SU-DHL-6 (cell line): ENCODE measurements around the gene KCNQ1OT1.

Experiments used
- H2AFZ ChIP-seq: fragments of 200-600 bp; sonication (generic); 2 replicates; pipeline ENCODE4 v1.6.1; 2014; ENCODE audit warnings: low read depth, mild to moderate bottlenecking, moderate library complexity, mixed read lengths, antibody characterized with exemption, low read length; ENCODE audit not compliant: severe bottlenecking
- H3F3A ChIP-seq: fragments of 200-600 bp; shearing (Covaris generic); 2 replicates; pipeline ENCODE4 v1.6.0; 2016; ENCODE audit warnings: antibody characterized with exemption, mild to moderate bottlenecking; ENCODE audit not compliant: insufficient read depth
- H3K27ac ChIP-seq: fragments of 200-600 bp; sonication (generic); 2 replicates; pipeline ENCODE4 v1.5.1; 2016; ENCODE audit warnings: low read depth, mild to moderate bottlenecking, low read length, moderate library complexity, mixed read lengths
- H3K27me3 ChIP-seq: fragments of 200-600 bp; sonication (generic), shearing (Covaris generic); 2 replicates; pipeline ENCODE4 v1.6.0; 2014; ENCODE audit warnings: mild to moderate bottlenecking, low read length
- H3K36me3 ChIP-seq: fragments of 200-600 bp; sonication (generic); 2 replicates; pipeline ENCODE4 v1.6.1; 2014; ENCODE audit warnings: mild to moderate bottlenecking, low read length, mixed read lengths
- H3K4me2 ChIP-seq: fragments of 300-600, 200-600 bp; shearing (Covaris generic), sonication (generic); 2 replicates; pipeline ENCODE4 v1.6.0; 2014; ENCODE audit warnings: low read length, low read depth, mild to moderate bottlenecking; ENCODE audit not compliant: poor library complexity, severe bottlenecking
- H3K4me3 ChIP-seq: fragments of 200-600 bp; sonication (generic); 2 replicates; pipeline ENCODE4 v1.5.1; 2014; ENCODE audit warnings: antibody characterized with exemption, low read length, mild to moderate bottlenecking, mixed read lengths; ENCODE audit not compliant: insufficient read depth, poor library complexity, severe bottlenecking
- H3K79me2 ChIP-seq: fragments of 200-600 bp; sonication (generic); 2 replicates; pipeline ENCODE4 v1.6.1; 2014; ENCODE audit warnings: mild to moderate bottlenecking, low read length, moderate library complexity; ENCODE audit not compliant: insufficient read depth
- H3K9ac ChIP-seq: fragments of 200-600 bp; sonication (generic); 2 replicates; pipeline ENCODE4 v1.7.0; 2014; ENCODE audit warnings: mild to moderate bottlenecking, low read length
- H3K9me2 ChIP-seq: fragments of 200-600 bp; sonication (generic); replicated peaks from 2 replicates; pipeline ENCODE4 v1.6.1; 2014; ENCODE audit warnings: low read length; ENCODE audit not compliant: insufficient read depth
- H3K9me3 ChIP-seq: fragments of 200-600 bp; sonication (generic); 2 replicates; pipeline ENCODE4 v1.6.1; 2014; ENCODE audit warnings: low read length, mixed read lengths; ENCODE audit not compliant: insufficient read depth
- H4K20me1 ChIP-seq: fragments of 200-600 bp; sonication (generic); 2 replicates; pipeline ENCODE4 v1.6.1; 2014; ENCODE audit warnings: low read depth, mild to moderate bottlenecking, antibody characterized with exemption, low read length, moderate library complexity, mixed read lengths
- EZH2phosphoT487 ChIP-seq: fragments of 200-600 bp; sonication (generic), shearing (Covaris generic); conservative IDR thresholded peaks from 2 replicates; pipeline ENCODE4 v1.6.1; 2018; ENCODE audit warnings: mild to moderate bottlenecking, antibody characterized with exemption, low read length, moderate library complexity, mixed read lengths
- TF ChIP-seq, protein P1 (sequence below): fragments of 200-600 bp; sonication (generic); IDR thresholded peaks from one replicate; pipeline ENCODE4 v1.5.1; 2017; ENCODE audit warnings: antibody characterized with exemption, mild to moderate bottlenecking, low read length, moderate library complexity; ENCODE audit not compliant: insufficient read depth, poor library complexity, severe bottlenecking

Gene KCNQ1OT1

DNA sequence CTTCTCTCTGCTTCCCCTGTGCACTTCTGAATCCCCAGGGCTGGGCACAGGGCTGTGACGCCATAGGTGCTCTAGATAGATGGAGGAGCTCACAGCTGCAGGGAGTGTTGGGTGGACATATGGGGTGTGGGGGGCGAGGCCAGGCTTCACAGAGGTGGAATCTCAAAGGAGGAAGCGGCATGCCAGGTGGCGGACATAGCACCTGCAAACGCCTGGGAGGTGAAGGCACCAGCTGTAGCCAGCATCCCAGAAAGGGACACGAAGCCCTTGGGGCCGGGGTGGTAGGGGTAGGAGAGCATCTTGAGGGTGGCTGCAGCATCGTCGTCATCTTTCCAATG is 14.6 kb upstream of the KCNQ1OT1 start:
- Histone ChIP-seq H3K9me3 (no peaks in the 10 kb centered on the region), H3F3A (no peaks in the 10 kb centered on the region), H4K20me1 (no peaks in the 10 kb centered on the region), H3K27me3 (no peaks in the 10 kb centered on the region), H3K9ac (no peak overlapping the region), H3K36me3 (no peaks in the 10 kb centered on the region), H3K4me2 (no peak overlapping the region), H2AFZ (no peak overlapping the region), H3K9me2 (no peaks in the 10 kb centered on the region), H3K79me2 (no peaks in the 10 kb centered on the region), H3K4me3 (no peak overlapping the region), H3K27ac (no peak overlapping the region)
- TF ChIP-seq, protein P1, sequence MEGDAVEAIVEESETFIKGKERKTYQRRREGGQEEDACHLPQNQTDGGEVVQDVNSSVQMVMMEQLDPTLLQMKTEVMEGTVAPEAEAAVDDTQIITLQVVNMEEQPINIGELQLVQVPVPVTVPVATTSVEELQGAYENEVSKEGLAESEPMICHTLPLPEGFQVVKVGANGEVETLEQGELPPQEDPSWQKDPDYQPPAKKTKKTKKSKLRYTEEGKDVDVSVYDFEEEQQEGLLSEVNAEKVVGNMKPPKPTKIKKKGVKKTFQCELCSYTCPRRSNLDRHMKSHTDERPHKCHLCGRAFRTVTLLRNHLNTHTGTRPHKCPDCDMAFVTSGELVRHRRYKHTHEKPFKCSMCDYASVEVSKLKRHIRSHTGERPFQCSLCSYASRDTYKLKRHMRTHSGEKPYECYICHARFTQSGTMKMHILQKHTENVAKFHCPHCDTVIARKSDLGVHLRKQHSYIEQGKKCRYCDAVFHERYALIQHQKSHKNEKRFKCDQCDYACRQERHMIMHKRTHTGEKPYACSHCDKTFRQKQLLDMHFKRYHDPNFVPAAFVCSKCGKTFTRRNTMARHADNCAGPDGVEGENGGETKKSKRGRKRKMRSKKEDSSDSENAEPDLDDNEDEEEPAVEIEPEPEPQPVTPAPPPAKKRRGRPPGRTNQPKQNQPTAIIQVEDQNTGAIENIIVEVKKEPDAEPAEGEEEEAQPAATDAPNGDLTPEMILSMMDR, result no peak
- no peak for TF ChIP-seq EZH2phosphoT487

DNA sequence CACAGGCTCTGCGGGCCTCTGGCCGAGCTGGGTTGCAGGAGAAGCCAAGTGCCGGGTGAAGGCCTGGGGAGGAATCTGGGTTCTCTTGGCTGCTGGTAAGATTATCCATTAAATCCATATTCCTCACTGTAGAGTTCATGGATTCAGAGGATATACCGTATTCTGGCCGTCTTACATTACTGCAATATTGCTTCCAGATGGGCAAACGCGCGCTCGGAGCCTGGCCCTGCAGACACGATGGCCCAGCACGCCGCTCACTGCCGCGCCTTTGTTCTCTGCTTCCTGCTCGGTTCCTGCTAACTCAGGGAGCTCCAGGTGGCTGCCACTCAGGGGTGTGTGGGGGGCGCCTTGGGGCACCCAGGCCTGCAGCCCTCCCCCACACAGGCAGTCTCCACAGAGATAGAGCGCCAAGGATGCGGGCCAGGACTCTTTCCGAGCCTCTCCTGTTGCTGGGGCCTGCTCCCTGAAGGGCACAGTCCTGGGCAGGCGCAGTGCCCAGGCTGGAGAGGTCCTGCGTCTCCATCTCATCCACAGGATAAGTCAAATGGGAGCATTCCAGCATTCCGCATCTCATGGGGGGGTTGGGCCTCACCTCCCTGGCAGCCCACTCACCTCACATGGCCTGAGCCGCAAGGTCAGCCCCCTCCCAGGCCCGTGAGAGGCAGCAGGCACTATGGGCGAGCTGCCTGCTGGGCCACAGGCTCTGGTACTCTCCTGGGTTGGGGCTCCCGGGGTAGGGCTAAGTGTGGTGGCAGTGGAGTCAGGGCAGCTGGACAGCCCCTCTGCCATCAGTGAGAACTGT is 14.1 kb upstream of the KCNQ1OT1 start:
- no peaks in the 10 kb centered on the region for H3F3A ChIP-seq
- H4K20me1 ChIP-seq, result no peaks in the 10 kb centered on the region
- no peaks in the 10 kb centered on the region for H3K27me3 ChIP-seq
- H3K4me3 ChIP-seq, result no peak overlapping the region
- H3K27ac ChIP-seq, result no peak overlapping the region
- H3K79me2 ChIP-seq, result no peaks in the 10 kb centered on the region
- no peak overlapping the region for H3K9ac ChIP-seq
- H3K4me2 ChIP-seq, result no peak overlapping the region
- H2AFZ ChIP-seq, result no peak overlapping the region
- TF ChIP-seq EZH2phosphoT487, result no peak
- TF ChIP-seq, protein P1, result no peak
- no peaks in the 10 kb centered on the region for H3K9me3 ChIP-seq
- H3K36me3 ChIP-seq, result no peaks in the 10 kb centered on the region
- H3K9me2 ChIP-seq, result no peaks in the 10 kb centered on the region

GRCh38 chr11:2713094-2713493 is 13.3 kb upstream of the KCNQ1OT1 start:
- no peak overlapping the region for H3K9ac ChIP-seq

More at GRCh38 chr11:2713094-2713493, 13.3 kb upstream of the KCNQ1OT1 start:
- no peaks in the 10 kb centered on the region for H3K36me3 ChIP-seq
- no peak overlapping the region for H2AFZ ChIP-seq
- H3K9me2 ChIP-seq, result no peaks in the 10 kb centered on the region
- H4K20me1 ChIP-seq, result no peaks in the 10 kb centered on the region
- H3K27ac ChIP-seq, result no peak overlapping the region
- no peaks in the 10 kb centered on the region for H3K9me3 ChIP-seq
- TF ChIP-seq, protein P1, result no peak
- no peak for TF ChIP-seq EZH2phosphoT487
- H3K4me2 ChIP-seq, result no peak overlapping the region
- H3F3A ChIP-seq, result no peaks in the 10 kb centered on the region
- H3K27me3 ChIP-seq, result no peaks in the 10 kb centered on the region
- no peak overlapping the region for H3K4me3 ChIP-seq
- H3K79me2 ChIP-seq, result no peaks in the 10 kb centered on the region
